ENCODE data around the gene RAP2B. TPM values are rescaled to one million over a fixed set of nuclear protein-coding genes. Genes with fewer than 3 reads are reported as not detected.

Gene RAP2B
- total and polyA plus RNA-seq, 2 of the 13 experiments (the other 11 are each of a cell fraction or from before 2014, with no cell fraction given), result 6.4 to 7.1 TPM

DNA sequence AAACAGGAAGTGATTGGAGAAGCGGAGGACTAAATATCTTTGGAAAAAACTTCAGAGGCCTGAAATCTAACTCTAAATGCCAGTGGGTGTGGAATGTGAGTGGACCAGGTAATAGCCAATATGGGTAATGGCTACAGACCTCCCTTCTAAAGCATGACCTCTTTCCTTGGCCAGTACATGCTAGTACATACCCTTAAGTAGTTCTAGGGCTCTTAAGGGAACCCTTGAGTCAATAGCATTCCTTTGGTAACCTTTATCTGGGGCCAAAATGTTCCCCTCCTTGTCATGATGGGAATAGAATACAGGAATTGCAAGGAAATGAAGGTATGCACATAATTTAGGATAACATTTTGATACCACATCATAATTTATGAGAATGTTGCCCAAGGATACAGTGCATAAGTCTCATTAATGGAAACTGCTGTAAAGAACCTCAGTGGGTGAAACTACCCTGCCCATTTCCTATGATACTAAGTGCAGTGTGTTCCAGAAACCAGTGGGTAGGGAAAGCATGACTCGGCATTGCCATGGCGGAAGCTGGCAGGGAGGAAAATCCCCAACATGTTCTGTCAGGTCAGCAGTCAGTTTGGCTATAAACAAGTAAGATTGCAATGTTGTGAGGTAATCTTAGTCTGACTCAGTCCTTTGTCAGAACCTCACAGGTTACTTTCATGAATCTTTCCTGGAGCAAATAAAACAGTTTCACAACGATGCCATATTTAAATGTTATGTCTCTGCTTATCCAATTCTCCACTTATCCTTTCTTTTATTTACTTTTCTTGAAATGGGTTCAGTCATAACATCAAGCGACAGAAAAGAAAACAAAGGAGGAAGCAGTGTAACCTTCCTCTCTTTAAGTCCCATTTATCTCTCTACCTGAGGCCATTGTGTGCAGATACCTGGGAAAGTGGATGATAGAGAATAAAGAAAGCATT lies 23.5 kb upstream of the RAP2B start (continued):
- TF ChIP-seq, protein P1, sequence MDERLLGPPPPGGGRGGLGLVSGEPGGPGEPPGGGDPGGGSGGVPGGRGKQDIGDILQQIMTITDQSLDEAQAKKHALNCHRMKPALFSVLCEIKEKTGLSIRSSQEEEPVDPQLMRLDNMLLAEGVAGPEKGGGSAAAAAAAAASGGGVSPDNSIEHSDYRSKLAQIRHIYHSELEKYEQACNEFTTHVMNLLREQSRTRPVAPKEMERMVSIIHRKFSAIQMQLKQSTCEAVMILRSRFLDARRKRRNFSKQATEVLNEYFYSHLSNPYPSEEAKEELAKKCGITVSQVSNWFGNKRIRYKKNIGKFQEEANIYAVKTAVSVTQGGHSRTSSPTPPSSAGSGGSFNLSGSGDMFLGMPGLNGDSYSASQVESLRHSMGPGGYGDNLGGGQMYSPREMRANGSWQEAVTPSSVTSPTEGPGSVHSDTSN (CRISPR knock-in tag; IDR thresholded peaks at IDR 0.05), result no peak
- TF ChIP-seq, protein P2, sequence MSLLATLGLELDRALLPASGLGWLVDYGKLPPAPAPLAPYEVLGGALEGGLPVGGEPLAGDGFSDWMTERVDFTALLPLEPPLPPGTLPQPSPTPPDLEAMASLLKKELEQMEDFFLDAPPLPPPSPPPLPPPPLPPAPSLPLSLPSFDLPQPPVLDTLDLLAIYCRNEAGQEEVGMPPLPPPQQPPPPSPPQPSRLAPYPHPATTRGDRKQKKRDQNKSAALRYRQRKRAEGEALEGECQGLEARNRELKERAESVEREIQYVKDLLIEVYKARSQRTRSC (CRISPR knock-in tag; IDR thresholded peaks at IDR 0.05; ENCODE audit: low read depth), result no peak
- no peak for TF ChIP-seq ZNF430 (CRISPR knock-in tag; IDR thresholded peaks at IDR 0.05)
- no peak for TF ChIP-seq PRPF4 (IDR thresholded peaks at IDR 0.05; ENCODE audit: low read depth, low read length, poor library complexity, severe bottlenecking)
- no peak for TF ChIP-seq ZNF224 (CRISPR knock-in tag; IDR thresholded peaks at IDR 0.05)
- TF ChIP-seq, protein P3, sequence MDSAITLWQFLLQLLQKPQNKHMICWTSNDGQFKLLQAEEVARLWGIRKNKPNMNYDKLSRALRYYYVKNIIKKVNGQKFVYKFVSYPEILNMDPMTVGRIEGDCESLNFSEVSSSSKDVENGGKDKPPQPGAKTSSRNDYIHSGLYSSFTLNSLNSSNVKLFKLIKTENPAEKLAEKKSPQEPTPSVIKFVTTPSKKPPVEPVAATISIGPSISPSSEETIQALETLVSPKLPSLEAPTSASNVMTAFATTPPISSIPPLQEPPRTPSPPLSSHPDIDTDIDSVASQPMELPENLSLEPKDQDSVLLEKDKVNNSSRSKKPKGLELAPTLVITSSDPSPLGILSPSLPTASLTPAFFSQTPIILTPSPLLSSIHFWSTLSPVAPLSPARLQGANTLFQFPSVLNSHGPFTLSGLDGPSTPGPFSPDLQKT (CRISPR knock-in tag; IDR thresholded peaks at IDR 0.05; ENCODE audit: borderline replicate concordance), result no peak
- no peak for TF ChIP-seq WIZ (CRISPR knock-in tag; IDR thresholded peaks at IDR 0.05)
- TF ChIP-seq SOX13 (IDR thresholded peaks at IDR 0.05), result peak; percentile 75
- peak in 1 of 2 experiments; percentile 91; a peak in 2 of 4 replicates for TF ChIP-seq SOX13 (CRISPR knock-in tag; conservative IDR thresholded peaks at IDR 0.05 in 1 of 2, IDR thresholded peaks at IDR 0.05 in 1 of 2)
- no peak for TF ChIP-seq LCORL (IDR thresholded peaks at IDR 0.05)
- peak; percentile 81 for TF ChIP-seq LCORL (CRISPR knock-in tag; IDR thresholded peaks at IDR 0.05)
- TF ChIP-seq, protein P4, sequence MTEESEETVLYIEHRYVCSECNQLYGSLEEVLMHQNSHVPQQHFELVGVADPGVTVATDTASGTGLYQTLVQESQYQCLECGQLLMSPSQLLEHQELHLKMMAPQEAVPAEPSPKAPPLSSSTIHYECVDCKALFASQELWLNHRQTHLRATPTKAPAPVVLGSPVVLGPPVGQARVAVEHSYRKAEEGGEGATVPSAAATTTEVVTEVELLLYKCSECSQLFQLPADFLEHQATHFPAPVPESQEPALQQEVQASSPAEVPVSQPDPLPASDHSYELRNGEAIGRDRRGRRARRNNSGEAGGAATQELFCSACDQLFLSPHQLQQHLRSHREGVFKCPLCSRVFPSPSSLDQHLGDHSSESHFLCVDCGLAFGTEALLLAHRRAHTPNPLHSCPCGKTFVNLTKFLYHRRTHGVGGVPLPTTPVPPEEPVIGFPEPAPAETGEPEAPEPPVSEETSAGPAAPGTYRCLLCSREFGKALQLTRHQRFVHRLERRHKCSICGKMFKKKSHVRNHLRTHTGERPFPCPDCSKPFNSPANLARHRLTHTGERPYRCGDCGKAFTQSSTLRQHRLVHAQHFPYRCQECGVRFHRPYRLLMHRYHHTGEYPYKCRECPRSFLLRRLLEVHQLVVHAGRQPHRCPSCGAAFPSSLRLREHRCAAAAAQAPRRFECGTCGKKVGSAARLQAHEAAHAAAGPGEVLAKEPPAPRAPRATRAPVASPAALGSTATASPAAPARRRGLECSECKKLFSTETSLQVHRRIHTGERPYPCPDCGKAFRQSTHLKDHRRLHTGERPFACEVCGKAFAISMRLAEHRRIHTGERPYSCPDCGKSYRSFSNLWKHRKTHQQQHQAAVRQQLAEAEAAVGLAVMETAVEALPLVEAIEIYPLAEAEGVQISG (CRISPR knock-in tag; IDR thresholded peaks at IDR 0.05), result no peak
- TF ChIP-seq, protein P5, sequence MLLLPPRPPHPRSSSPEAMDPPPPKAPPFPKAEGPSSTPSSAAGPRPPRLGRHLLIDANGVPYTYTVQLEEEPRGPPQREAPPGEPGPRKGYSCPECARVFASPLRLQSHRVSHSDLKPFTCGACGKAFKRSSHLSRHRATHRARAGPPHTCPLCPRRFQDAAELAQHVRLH (CRISPR knock-in tag; IDR thresholded peaks at IDR 0.05; ENCODE audit: borderline replicate concordance, low read depth), result peak; percentile 37; the same call in 1 of the 2 replicates
- peak; percentile 47; the same call in 1 of the 2 replicates for TF ChIP-seq ZNF749 (CRISPR knock-in tag; IDR thresholded peaks at IDR 0.05; ENCODE audit: borderline replicate concordance)
- TF ChIP-seq POLR2G (IDR thresholded peaks at IDR 0.05; ENCODE audit: low read depth, low read length), result no peak
- peak; percentile 53; the same call in 1 of the 2 replicates for TF ChIP-seq HMG20B (CRISPR knock-in tag; conservative IDR thresholded peaks at IDR 0.05)
- TF ChIP-seq ZNF878 (CRISPR knock-in tag; IDR thresholded peaks at IDR 0.05), result 0 out of 2 replicates have a peak, but pooled peaks have one; percentile 31
- TF ChIP-seq, protein P6, sequence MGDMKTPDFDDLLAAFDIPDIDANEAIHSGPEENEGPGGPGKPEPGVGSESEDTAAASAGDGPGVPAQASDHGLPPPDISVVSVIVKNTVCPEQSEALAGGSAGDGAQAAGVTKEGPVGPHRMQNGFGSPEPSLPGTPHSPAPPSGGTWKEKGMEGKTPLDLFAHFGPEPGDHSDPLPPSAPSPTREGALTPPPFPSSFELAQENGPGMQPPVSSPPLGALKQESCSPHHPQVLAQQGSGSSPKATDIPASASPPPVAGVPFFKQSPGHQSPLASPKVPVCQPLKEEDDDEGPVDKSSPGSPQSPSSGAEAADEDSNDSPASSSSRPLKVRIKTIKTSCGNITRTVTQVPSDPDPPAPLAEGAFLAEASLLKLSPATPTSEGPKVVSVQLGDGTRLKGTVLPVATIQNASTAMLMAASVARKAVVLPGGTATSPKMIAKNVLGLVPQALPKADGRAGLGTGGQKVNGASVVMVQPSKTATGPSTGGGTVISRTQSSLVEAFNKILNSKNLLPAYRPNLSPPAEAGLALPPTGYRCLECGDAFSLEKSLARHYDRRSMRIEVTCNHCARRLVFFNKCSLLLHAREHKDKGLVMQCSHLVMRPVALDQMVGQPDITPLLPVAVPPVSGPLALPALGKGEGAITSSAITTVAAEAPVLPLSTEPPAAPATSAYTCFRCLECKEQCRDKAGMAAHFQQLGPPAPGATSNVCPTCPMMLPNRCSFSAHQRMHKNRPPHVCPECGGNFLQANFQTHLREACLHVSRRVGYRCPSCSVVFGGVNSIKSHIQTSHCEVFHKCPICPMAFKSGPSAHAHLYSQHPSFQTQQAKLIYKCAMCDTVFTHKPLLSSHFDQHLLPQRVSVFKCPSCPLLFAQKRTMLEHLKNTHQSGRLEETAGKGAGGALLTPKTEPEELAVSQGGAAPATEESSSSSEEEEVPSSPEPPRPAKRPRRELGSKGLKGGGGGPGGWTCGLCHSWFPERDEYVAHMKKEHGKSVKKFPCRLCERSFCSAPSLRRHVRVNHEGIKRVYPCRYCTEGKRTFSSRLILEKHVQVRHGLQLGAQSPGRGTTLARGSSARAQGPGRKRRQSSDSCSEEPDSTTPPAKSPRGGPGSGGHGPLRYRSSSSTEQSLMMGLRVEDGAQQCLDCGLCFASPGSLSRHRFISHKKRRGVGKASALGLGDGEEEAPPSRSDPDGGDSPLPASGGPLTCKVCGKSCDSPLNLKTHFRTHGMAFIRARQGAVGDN (CRISPR knock-in tag; IDR thresholded peaks at IDR 0.05), result no peak
